ENCODE measurements around the gene EIF3B.
"Not testable (repeated sequence)": the region's sequence is repeated elsewhere in the genome, so short reads cannot be mapped to it uniquely, and the experiment has no call there.

EIF3B gene

GRCh38 chr7:2403014-2403717 is 48.5 kb downstream of the EIF3B start, which contains the start of gene CHST12:
Gene CHST12, plus strand, starts transcription at chr7:2403611. Its CDS starts 29,029 bp downstream, at chr7:2432640.
- peak; percentile 99 for DNase-seq (ENCODE audit: low spot score)

- peak; percentile 44 for DNase-seq (ENCODE audit: low spot score)
Measured at GRCh38 chr7:2403718-2404648, 49.4 kb downstream of the EIF3B start.

GRCh38 chr7:2404714-2405119 is 50.1 kb downstream of the EIF3B start:
- no peak for DNase-seq (ENCODE audit: low spot score)

GRCh38 chr7:2405201-2405600 is 50.6 kb downstream of the EIF3B start:
- no peak for DNase-seq (ENCODE audit: low spot score)

- DNase-seq (ENCODE audit: low spot score) = no peak
Measured at GRCh38 chr7:2405601-2406345, 51.1 kb downstream of the EIF3B start.

GRCh38 chr7:2409745-2410414 is 55.3 kb downstream of the EIF3B start:
- DNase-seq (ENCODE audit: low spot score) = no peak

- no peak for DNase-seq (ENCODE audit: low spot score)
Measured at GRCh38 chr7:2411049-2411448, 56.4 kb downstream of the EIF3B start.

GRCh38 chr7:2411815-2412586 is 57.4 kb downstream of the EIF3B start:
- no peak for DNase-seq (ENCODE audit: low spot score)

- DNase-seq (ENCODE audit: low spot score) = no peak
Measured at GRCh38 chr7:2412587-2413201, 58.1 kb downstream of the EIF3B start.

GRCh38 chr7:2416063-2416462 is 61.4 kb downstream of the EIF3B start:
- no peak for DNase-seq (ENCODE audit: low spot score)

GRCh38 chr7:2416650-2417049 is 62.0 kb downstream of the EIF3B start:
- no peak for DNase-seq (ENCODE audit: low spot score)

GRCh38 chr7:2417178-2417577 is 62.6 kb downstream of the EIF3B start:
- DNase-seq (ENCODE audit: low spot score) = not testable (repeated sequence)

- no peak for DNase-seq (ENCODE audit: low spot score)
Measured at GRCh38 chr7:2417981-2418481, 63.4 kb downstream of the EIF3B start.

- DNase-seq (ENCODE audit: low spot score) = no peak
Measured at GRCh38 chr7:2420216-2420933, 65.7 kb downstream of the EIF3B start.

GRCh38 chr7:2421943-2422310 is 67.3 kb downstream of the EIF3B start:
- DNase-seq (ENCODE audit: low spot score) = no peak

- DNase-seq (ENCODE audit: low spot score) = no peak
Measured at GRCh38 chr7:2425749-2426148, 71.1 kb downstream of the EIF3B start.
